Inflammatory macrophage treated with lipopolysaccharide for 4 hours (primary cell): ENCODE results near the gene PAAF1.

Experiments
- DNase-seq: peaks from one replicate; pipeline ENCODE4 v3.0.0-alpha.2; 2020

PAAF1 gene

GRCh38 chr11:73949246-73949645 lies 72.4 kb downstream of the PAAF1 start:
- DNase-seq, result no peak

- no peak for DNase-seq
Observed at GRCh38 chr11:73949912-73950311, 73.1 kb downstream of the PAAF1 start.

DNA sequence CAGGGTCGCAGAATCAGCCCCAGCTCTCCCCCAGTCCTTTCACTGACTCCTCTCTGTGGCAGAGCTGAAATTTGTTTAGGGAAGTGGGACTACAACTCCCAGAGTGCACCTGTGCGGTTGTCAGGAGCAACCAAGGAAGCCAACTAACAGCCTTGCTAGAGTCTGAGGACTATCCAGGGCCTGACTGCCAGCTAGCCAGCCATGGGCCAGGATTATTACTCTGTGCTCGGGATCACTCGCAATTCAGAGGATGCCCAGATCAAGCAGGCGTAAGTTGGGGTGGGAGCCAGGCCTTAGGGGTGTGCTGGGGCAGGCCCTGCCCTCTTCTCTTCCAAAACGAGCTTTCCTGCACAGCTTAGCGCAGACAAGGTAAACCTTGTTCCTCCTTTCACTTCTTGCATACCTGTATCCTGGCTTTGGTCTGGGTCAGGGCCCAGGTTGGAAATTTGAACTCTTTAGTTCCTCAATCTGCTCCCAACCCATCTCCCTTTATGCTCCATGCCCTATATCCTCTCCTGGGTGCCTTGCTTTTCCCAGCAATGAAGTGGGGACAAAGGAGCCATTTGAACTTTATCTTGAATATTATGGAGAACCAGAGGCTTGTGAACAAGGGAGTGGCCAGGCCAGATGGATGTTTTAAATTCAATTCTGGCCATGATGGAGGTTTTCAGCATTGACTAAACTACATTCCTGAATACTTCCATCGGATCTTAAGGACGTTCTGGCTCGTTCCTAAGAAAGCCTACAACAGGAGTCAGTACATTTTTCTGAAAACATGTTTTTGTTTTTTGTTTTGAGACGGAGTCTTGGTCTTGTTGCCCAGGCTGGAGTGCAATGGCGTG lies 74.3 kb downstream of the PAAF1 start, which contains the start of gene DNAJB13:
Gene DNAJB13, plus strand, starts transcription at position 158 of the 842 bp plus-strand sequence. Its CDS starts 44 bp downstream, at position 202.
- DNase-seq, result peak; percentile 29

- no peak for DNase-seq
Observed at GRCh38 chr11:73951797-73952196, 75.0 kb downstream of the PAAF1 start.

GRCh38 chr11:73956876-73957653 lies 80.3 kb downstream of the PAAF1 start:
- no peak for DNase-seq

DNA sequence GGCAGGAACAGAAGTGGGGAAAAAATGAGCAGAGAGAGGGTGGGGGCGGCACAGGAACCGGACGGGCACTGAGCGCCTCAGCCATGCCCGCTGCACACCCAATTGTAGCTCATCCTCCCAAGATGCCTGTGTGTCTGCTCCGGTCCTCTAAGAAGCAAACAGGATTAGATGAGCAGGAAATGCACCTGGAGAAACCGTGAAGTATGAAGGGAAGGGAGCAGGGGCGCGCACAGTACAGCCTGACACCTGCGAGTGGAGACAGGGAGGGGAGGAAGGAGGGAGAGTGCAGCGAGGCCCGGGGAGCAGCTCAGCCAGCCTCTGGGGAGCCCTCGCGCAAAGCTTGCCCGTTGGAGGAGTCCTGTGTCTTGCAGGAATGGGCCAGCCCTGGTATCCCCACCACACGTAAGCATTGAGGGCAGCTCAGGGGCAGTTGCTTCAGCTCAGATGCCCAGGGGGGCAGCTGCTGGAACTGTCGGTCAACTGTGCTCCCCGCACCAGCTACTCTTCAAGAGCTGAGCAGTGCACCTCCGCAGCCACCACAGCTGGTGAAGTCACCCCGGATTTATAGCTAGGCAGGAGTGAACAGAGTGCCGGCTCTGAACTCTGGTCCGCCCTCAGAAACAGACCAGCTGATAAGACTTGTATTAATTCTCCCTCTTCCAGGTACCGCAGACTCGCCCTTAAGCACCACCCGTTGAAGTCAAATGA lies 81.0 kb downstream of the PAAF1 start:
- no peak for DNase-seq

DNA sequence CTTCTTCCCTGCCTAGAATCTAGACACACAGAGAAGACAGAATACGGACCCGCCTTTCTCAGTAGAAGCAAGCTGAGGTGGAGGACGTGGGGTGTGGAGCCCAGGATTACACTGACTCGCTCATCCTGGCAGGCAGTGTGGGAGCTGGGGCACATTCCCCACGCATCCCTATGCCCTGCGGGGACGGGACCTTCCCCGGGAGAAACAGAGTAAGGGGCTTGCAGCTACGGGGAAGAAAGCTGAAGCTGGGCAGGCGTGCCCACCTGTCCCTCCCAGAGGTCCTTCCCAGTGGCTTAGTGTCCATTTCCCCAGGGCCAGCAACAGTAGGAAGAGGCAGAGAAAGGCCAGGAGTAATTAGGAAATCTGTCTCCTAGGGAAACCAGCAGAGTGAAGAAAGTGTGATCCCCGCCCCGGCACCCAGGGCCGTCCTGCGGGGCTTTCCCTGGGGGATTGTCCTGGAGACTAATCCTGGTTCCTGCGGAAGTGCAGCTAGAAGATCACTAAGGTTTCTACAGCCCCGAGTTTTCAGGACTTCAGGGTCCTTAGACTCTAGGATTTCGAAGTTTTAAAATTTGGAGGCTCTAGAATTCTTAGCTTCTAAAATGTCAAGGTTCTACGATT lies 81.8 kb downstream of the PAAF1 start:
- no peak for DNase-seq

- DNase-seq, result no peak
Observed at GRCh38 chr11:73961321-73961720, 84.5 kb downstream of the PAAF1 start.

DNA sequence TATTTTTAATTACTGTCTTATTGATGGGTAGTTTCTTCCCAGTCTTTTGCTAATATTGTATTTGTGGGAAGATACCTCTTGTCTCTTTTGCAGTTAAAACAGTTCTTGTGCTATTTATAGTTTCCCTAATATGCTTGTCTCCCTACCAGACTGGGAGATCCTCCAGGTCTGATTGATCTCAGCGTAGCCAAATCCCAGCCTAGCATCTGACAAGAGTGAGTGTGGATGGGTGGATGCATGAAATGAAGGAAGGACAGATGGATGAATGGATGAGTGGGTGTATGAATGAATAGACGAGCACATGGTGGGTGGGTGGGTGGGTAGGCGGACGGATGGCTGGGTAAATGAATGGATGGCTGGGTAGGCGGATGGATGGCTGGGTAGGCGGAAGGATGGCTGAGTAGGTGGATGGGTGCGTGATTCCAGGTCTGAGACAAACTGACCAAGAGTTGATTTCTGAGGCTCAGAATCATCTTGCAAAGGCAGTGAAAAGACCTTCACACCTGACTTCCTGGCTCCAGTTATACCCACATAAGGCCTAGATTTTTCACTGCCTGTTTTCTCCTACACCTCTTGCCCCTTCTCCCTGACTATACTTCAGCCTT lies 85.4 kb downstream of the PAAF1 start:
- no peak for DNase-seq

DNA sequence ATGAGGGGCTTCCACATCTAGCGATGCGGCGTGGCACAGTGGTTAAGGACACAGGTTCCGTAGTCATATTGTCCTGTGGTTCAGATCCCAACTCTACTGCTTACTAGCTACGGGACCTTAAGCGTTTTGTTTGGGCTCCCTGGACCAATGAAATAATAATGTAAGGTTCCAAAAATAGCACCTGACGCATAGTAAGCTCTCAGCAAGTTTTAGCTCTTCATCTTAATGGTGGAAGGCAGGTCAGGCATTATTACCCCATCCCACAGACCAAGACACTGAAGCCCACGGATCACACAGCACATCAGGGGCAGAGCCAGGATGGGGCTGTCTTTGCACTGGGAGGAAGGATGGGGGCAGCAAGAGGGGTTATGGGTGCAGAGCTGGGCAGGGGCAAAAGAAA lies 87.1 kb downstream of the PAAF1 start:
- DNase-seq, result no peak

GRCh38 chr11:73965076-73965763 lies 88.4 kb downstream of the PAAF1 start:
- no peak for DNase-seq

DNA sequence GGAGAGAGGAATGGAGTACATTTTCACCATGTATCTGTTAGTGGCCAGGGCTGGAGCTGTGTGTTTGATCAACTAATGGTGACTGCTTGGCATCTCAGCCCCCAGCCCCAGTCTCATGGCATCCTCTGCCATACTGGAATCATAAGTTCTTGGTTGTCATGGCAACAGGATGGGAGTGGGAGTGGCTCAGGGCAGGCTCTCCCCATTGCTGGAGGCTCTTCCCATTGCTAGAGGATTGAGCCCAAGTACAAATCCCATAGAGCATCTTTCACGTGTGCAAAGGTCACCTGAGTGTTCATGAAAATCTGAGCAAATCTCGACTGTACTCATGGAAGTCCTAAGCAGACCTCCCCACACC lies 88.9 kb downstream of the PAAF1 start:
- DNase-seq, result no peak

DNA sequence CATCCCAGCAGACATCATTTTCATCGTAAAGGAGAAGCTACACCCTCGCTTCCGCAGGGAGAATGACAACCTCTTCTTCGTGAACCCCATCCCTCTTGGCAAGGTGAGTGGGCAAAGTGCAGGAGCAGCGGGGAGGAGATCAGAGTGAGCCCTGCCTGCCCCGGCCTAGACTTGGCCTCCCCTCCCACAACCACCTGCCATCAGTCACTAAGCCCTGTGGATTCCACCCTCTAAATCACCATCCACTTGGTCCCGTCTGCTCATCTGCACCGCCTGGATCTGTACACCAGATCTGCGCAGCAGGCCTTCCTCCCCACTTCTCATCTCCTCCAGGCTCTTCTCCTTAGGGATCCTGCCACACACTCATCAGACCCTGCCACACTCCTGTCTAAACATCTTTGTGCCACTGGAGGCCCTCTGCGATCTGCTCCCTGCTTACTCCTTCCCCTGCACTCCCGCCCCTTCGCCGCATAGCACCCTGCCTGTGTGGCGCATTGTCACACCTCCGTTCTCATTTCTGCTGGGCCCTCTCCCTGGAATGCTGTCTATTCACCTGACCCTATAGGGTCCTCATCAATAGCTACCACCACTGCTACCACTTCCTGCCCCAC lies 91.7 kb downstream of the PAAF1 start:
- no peak for DNase-seq

GRCh38 chr11:73969091-73969490 lies 92.3 kb downstream of the PAAF1 start:
- no peak for DNase-seq

DNA sequence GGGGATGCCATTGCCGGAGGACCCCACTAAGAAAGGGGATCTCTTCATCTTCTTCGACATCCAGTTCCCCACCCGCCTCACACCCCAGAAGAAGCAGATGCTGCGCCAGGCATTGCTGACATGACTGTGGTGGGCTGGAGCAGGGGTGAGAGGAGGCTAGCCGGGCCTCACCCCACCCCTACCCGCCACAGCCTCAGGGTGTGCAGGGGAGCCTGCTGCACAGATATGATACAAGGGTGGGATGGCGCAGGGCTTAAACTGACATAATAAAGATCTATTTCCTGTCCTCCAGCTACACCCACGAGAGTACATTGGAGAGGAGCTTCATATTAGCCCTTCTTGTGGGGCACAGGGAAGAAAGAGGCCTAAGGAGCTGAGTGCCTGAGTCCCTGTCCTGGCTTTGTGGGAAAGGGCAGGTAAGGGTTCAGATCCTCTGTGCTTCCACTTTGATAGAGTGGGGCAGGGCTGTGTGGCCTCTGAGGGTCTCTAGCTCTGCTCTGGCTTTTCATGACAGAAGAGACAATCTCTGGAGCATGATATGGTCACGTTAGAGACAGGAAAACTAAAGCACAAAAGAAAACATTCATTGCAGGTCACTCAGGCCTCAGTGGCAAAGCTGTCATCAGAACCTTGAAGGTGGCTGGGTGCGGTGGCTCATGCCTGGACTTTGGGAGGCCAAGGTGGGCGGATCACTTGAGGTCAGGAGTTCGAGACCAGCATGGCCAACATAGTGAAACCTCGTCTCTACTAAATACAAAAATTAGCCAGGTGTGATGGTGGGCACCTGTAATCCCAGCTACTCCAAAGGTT lies 93.4 kb downstream of the PAAF1 start:
- no peak for DNase-seq

- DNase-seq, result no peak
Observed at GRCh38 chr11:73971175-73971719, 94.4 kb downstream of the PAAF1 start.

DNA sequence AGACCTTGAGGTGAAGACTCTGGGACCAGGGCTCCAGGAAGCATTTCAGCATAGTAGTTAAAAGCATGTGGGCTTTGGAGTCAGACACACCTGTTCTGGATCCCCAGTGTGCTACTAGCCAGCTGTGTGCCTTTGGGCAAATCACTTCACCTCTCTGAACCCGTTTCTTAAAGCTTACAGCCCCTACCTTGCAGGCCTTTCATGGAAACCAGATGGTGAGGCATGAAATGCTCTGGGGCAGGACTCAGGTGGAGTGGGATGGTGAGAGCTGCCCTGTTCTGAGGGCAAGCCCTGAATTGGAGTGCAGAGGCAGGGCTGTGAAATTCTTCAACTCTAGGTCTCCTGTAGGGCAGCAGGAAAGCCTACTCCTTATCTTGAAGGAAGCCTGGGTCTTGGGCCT lies 95.4 kb downstream of the PAAF1 start:
- no peak for DNase-seq

DNA sequence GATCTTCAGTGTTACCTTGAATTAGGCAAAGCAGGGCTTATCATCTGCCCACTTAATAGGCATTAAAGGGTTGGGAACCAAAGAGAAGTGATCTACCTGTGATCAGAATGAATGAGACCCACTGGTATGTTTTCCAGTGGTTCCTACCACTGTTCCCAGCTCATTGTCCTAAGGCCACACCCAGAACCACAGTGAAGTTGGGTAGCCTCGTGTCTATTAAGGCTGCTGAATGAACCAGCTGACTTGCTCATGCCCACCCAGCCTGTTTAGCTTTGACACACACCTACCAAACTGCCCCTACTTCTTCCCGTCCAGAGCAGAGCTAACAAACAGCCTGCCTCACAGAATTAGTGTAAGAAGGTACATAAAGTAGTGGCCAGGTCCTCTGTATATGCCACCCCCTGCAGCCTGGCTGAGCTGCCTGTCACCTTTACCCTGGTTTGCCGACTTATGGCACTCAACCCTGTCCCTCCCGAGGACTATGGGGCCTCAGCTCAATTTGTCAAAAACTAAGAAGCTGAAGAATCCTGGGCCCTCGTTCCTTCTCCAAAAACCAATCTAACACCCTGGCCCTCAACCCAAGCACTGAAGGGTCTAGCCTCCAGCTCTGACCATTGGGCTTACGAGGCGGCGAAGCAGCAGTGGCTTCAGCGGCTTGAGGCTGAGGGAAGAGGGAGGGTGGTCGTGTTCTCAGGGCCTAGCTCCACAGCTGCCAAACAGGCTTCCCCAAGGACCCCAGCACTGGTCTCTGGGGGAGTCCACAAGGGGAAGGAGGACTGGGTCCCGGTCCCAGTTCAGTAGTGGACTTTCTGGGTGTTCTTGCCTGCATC lies 96.0 kb downstream of the PAAF1 start:
- DNase-seq, result no peak
